ENCODE measurements around the gene TYW1B. TPM values are rescaled to one million over a fixed set of nuclear protein-coding genes. Genes with fewer than 3 reads are reported as not detected.
"Not testable (repeated sequence)": the region's sequence is repeated elsewhere in the genome, so short reads cannot be mapped to it uniquely, and the experiment has no call there.

The TYW1B gene
- total and polyA plus RNA-seq, 8 donors, result 2.4 to 9.7 (median 5.6) TPM

DNA sequence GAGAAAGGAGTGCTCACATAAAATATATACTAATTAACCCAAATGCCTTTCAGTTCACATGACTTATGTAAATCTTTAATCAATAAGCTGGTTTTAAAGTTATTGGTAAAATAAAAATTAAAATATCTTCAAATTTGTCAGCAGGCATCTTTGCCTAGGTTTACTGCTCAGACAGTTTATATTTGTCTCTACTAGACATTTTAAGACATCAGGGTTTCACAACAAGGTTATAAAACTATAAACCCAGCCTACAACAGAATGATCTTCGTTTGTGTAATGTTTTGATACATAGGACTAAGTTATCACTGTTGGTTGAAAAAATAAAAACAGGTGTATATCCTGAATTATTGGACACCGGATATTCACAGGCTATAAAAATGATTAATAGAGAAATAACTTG lies 67.4 kb downstream of the TYW1B start:
- no peak overlapping the region for H3K27ac ChIP-seq
- no peak for TF ChIP-seq CTCF (IDR thresholded peaks at IDR 0.05)
- no peak overlapping the region for H3K4me3 ChIP-seq
- peaks cover 0 to 46% of the 10 kb centered on the region in 2 donors for H3K9me3 ChIP-seq
- intact Hi-C loops (cut with DNase I), result no loop called here
- H3K27me3 ChIP-seq, result no peaks in the 10 kb centered on the region
- H3K4me1 ChIP-seq, result no peaks in the 10 kb centered on the region
- no peak for ATAC-seq
- peaks cover 0 to 9% of the 10 kb centered on the region in 2 donors for H3K36me3 ChIP-seq
- no peak for DNase-seq

DNA sequence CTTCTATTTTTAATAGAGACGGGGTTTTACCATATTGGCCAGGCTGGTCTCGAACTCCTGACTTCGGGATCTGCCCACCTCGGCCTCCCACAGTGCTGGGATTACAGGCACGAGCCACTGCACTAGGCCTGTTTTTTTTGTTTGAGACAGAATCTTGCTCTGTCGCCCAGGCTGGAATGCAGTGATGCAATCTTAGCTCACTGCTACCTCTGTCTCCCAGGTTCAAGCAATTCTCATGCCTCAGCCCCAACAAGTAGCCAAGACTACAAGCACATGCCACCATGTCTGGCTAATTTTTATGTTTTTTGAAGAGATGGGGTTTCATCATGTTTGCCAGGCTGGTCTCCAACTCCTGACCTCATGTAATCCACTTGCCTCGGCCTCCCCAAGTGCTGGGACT lies 73.7 kb downstream of the TYW1B start:
- TF ChIP-seq CTCF (IDR thresholded peaks at IDR 0.05), result no peak
- no peak for DNase-seq
- Histone ChIP-seq H3K4me1 (no peaks in the 10 kb centered on the region), H3K4me3 (no peak overlapping the region), H3K27ac (no peak overlapping the region), H3K27me3 (no peaks in the 10 kb centered on the region), H3K9me3 (peaks cover 0 to 16% of the 10 kb centered on the region in 2 donors), H3K36me3 (no peaks in the 10 kb centered on the region)
- intact Hi-C loops (cut with DNase I), result no loop called here
- peak; percentile 61 for ATAC-seq

DNA sequence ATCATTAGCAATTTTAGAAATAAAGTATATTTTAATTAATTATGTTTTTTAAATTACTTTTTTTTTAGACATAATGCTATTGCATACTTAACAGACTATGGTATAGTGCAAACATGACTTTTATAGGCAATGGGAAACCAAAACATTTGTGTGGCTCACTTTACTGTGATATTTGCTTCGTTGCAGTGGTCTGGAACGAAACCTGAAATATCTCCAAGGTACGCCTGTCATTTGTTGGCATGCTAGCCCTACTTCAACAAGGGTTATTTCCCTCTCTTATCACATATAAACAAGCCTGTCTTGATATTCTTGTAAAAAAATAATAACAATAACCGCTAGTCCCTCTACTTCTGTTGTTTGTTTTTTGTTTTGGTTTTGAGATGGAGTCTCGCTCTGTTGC lies 74.2 kb downstream of the TYW1B start:
- DNase-seq (no peak), ATAC-seq (no peak)
- H3K4me1 ChIP-seq, result no peaks in the 10 kb centered on the region
- no peak for TF ChIP-seq CTCF (IDR thresholded peaks at IDR 0.05)
- H3K4me3 ChIP-seq, result no peak overlapping the region
- peaks cover 0 to 11% of the 10 kb centered on the region in 2 donors for H3K9me3 ChIP-seq
- intact Hi-C loops (cut with DNase I), result no loop called here
- no peak overlapping the region for H3K27ac ChIP-seq
- no peaks in the 10 kb centered on the region for H3K36me3 ChIP-seq
- H3K27me3 ChIP-seq, result no peaks in the 10 kb centered on the region

GRCh38 chr7:72753229-72753628 lies 74.8 kb downstream of the TYW1B start:
- H3K4me1 ChIP-seq; H3K27me3 ChIP-seq; H3K9me3 ChIP-seq; H3K36me3 ChIP-seq; H3K4me3 ChIP-seq; DNase-seq; intact Hi-C loops (cut with DNase I); ATAC-seq; H3K27ac ChIP-seq: not testable (repeated sequence)

GRCh38 chr7:72751978-72752377 lies 76.0 kb downstream of the TYW1B start:
- TF ChIP-seq CTCF (IDR thresholded peaks at IDR 0.05), result no peak
- Histone ChIP-seq H3K27me3 (no peaks in the 10 kb centered on the region), H3K4me3 (no peak overlapping the region), H3K4me1 (no peaks in the 10 kb centered on the region), H3K9me3 (no peaks in the 10 kb centered on the region), H3K27ac (no peak overlapping the region), H3K36me3 (no peaks in the 10 kb centered on the region)
- intact Hi-C loops (cut with DNase I), result no loop called here
- ATAC-seq (no peak), DNase-seq (no peak)

GRCh38 chr7:72751378-72751777 lies 76.6 kb downstream of the TYW1B start:
- Histone ChIP-seq H3K4me1 (no peaks in the 10 kb centered on the region), H3K27me3 (no peaks in the 10 kb centered on the region), H3K9me3 (no peaks in the 10 kb centered on the region), H3K4me3 (no peak overlapping the region), H3K36me3 (no peaks in the 10 kb centered on the region), H3K27ac (no peak overlapping the region)
- no peak for ATAC-seq
- DNase-seq, result no peak
- intact Hi-C loops (cut with DNase I), result no loop called here
- no peak for TF ChIP-seq CTCF (IDR thresholded peaks at IDR 0.05)

DNA sequence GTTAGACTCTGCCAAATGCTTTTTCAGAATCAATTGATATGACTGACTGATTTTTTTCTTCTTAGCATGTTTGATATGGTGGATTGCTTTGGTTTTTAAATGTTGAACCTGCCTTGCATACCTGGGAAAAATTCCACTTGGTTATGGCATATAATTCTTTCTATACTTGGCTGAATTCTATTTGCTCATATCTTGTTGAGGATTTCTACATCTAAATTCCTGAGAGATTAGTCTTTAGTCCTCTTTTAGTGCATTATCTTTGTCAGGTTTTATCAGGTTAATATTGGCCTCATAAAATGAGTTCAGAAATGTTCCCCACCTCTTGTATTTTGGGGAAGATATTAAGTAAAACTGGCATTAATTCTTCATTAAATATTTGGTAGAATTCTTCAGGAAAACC lies 79.4 kb downstream of the TYW1B start:
- H3K9me3 ChIP-seq; H3K36me3 ChIP-seq; intact Hi-C loops (cut with DNase I); H3K4me3 ChIP-seq; H3K27ac ChIP-seq; H3K4me1 ChIP-seq; DNase-seq; ATAC-seq; H3K27me3 ChIP-seq: not testable (repeated sequence)

DNA sequence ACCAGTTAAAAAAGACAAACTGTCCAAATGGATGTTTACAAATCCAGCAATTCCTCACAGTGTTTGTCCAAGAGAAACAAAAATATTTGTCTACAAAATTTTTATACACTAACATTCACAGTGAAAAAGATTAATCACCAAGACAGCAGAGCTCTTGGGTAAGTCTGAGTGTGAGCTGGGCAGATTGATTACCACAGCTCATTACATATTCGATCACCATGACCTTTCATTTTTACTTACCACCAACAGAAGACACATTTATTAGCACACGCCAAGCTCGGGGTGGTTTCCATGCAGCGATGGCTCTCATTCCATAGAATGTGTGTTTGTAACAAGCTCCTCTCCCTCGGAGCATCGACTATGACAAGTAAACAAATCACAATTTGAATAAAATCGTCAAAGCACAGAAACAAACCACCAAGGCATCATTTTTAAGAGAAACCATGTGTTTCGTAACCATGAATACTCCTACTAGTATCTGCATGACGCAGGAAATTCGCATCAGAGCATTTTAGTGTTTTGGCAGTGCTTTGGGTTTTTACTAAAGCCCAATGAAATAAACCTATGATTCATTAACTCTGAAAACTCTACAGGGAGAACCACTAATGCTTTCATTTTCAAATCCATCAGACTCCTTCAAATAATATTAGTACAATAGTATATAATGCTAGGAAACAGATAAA lies 83.6 kb downstream of the TYW1B start:
- peak overlapping the region in 1 of 2 donors; percentile 53 for H3K27ac ChIP-seq
- H3K9me3 ChIP-seq; H3K4me1 ChIP-seq; H3K4me3 ChIP-seq; intact Hi-C loops (cut with DNase I); H3K36me3 ChIP-seq; H3K27me3 ChIP-seq: not testable (repeated sequence)
- DNase-seq, result peak in 2 of 4 donors; percentile 9 to 46
- peak; percentile 56 for ATAC-seq

- peak in 1 of 4 donors; percentile 21 for DNase-seq
- H3K4me1 ChIP-seq; H3K36me3 ChIP-seq; ATAC-seq; H3K9me3 ChIP-seq; intact Hi-C loops (cut with DNase I); H3K27me3 ChIP-seq; H3K4me3 ChIP-seq: not testable (repeated sequence)
- peak overlapping the region in 1 of 2 donors; percentile 53 for H3K27ac ChIP-seq
Observed at GRCh38 chr7:72743801-72744200, 84.2 kb downstream of the TYW1B start.
